GM21619 (cell line): Measurements from ENCODE around the gene AHRR.
A peak's percentile ranks its signal among the peaks of the same experiment; 100 is the strongest.
"Not testable (repeated sequence)": the region's sequence is repeated elsewhere in the genome, so short reads cannot be mapped to it uniquely, and the experiment has no call there.

Source experiments
- ATAC-seq: cut with Tn5 transposase; IDR thresholded peaks from one replicate; pipeline ENCODE4 v1.9.1; 2021; ENCODE audit not compliant: unreplicated experiment

Gene AHRR

GRCh38 chr5:392431-392988, 71.0 kb downstream of the AHRR start:
- peak; percentile 81 for ATAC-seq

GRCh38 chr5:393846-394275, 72.3 kb downstream of the AHRR start:
- ATAC-seq = no peak

GRCh38 chr5:394671-395155, 73.2 kb downstream of the AHRR start:
- no peak for ATAC-seq

- ATAC-seq = no peak
These were observed 73.8 kb downstream of the AHRR start for GRCh38 chr5:395156-395920.

- ATAC-seq = no peak
These were observed 74.5 kb downstream of the AHRR start for GRCh38 chr5:395921-396530.

GRCh38 chr5:396531-396961, 75.0 kb downstream of the AHRR start:
- ATAC-seq = no peak

- ATAC-seq = not testable (repeated sequence)
These were observed 76.6 kb downstream of the AHRR start for GRCh38 chr5:398141-398474.

GRCh38 chr5:398475-399295, 77.2 kb downstream of the AHRR start:
- ATAC-seq = no peak

- peak; percentile 67 for ATAC-seq
These were observed 78.1 kb downstream of the AHRR start for GRCh38 chr5:399296-400281.

GRCh38 chr5:400282-401145, 79.0 kb downstream of the AHRR start:
- peak; percentile 8 for ATAC-seq

- ATAC-seq = no peak
These were observed 79.9 kb downstream of the AHRR start for GRCh38 chr5:401146-402034.

- not testable (repeated sequence) for ATAC-seq
These were observed 80.7 kb downstream of the AHRR start for GRCh38 chr5:402219-402614.

- peak; percentile 51 for ATAC-seq
These were observed 81.3 kb downstream of the AHRR start for GRCh38 chr5:402615-403359.

GRCh38 chr5:403995-404394, 82.5 kb downstream of the AHRR start:
- ATAC-seq = no peak

GRCh38 chr5:404666-405241, 83.2 kb downstream of the AHRR start:
- ATAC-seq = no peak

- ATAC-seq = no peak
These were observed 83.9 kb downstream of the AHRR start for GRCh38 chr5:405421-405820.

GRCh38 chr5:406041-406440, 84.5 kb downstream of the AHRR start:
- no peak for ATAC-seq
